ENCODE data around the gene SHTN1.

SHTN1 gene

DNA sequence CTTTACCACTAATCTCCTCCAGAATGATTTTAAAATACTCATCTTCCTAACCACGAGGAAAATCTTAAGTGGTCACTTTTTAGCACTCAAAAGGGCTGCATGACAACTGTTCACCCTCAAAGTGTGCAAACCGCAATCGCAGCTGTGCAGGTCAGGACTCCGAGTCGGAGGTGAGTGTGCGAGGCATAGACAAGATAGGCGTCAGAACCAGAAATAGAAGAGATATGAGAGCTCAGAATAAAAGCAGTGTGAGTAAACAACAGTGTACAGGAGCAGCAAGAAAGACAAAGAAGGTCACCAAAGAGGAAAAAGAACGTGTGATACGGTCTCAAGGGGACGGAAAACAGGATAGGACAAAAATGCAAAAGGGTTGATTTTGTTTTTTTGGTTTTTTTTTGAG, 173.2 kb downstream of the SHTN1 start:
- no peak for DNase-seq

Measured in stimulated activated CD4-positive, alpha-beta T cell treated with anti-CD3 and anti-CD28 coated beads, Interleukin-15, amount 100 ng/mL, for 24 hours (primary cell).